ENCODE data around the gene NRP1.

DNA sequence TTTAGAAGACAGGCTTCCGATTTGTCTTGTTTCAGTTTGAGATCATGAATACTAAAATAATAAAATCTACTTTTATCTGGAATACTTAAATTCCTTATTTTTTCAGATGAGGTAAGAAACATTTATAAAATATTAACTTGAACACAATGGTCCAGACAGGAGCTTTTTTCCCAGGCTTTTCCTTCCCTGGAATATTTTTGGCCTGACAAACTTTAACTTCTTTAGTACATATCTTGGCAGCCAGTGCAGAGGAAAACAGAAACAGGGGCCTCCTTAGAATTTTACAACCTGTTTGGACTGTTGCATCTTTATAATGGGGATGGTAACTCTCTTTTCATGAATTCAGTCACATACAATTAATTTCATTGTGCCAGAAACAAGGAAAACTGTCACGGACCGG lies 41.4 kb downstream of the NRP1 start:
- TF ChIP-seq, protein P1, sequence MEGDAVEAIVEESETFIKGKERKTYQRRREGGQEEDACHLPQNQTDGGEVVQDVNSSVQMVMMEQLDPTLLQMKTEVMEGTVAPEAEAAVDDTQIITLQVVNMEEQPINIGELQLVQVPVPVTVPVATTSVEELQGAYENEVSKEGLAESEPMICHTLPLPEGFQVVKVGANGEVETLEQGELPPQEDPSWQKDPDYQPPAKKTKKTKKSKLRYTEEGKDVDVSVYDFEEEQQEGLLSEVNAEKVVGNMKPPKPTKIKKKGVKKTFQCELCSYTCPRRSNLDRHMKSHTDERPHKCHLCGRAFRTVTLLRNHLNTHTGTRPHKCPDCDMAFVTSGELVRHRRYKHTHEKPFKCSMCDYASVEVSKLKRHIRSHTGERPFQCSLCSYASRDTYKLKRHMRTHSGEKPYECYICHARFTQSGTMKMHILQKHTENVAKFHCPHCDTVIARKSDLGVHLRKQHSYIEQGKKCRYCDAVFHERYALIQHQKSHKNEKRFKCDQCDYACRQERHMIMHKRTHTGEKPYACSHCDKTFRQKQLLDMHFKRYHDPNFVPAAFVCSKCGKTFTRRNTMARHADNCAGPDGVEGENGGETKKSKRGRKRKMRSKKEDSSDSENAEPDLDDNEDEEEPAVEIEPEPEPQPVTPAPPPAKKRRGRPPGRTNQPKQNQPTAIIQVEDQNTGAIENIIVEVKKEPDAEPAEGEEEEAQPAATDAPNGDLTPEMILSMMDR (conservative IDR thresholded peaks at IDR 0.05 in 1 of 2, IDR thresholded peaks at IDR 0.05 in 1 of 2; ENCODE audit: extremely low read depth in 1 of 2, insufficient read depth in 1 of 2, low read depth in 1 of 2, low read length in 2 of 2): no peak
- no peak for TF ChIP-seq EZH2 (IDR thresholded peaks at IDR 0.05; ENCODE audit: borderline replicate concordance, low read length)

Data from mammary epithelial cell (primary cell).